GM23338 (cell line): ENCODE measurements around the gene RAPGEF5. TPM values are rescaled to one million over a fixed set of nuclear protein-coding genes. Genes with fewer than 3 reads are reported as not detected.

Experiments used
- ATAC-seq: fragments of 200-7000 bp; cut with Tn5 transposase; 3 replicates; pipeline ENCODE4 v1.9.1; 2020
- DNase-seq: peaks from one replicate; pipeline ENCODE4 v3.0.0-alpha.2; 2015; ENCODE audit warnings: low spot score
- H2AFZ ChIP-seq: fragments of 200-600 bp; sonication (generic); 2 replicates; pipeline ENCODE4 v1.8.0; 2016; ENCODE audit warnings: antibody characterized with exemption, mild to moderate bottlenecking, moderate library complexity
- H3F3A ChIP-seq: fragments of 200-600 bp; sonication (generic); replicated peaks from 2 replicates; pipeline ENCODE4 v1.8.0; 2017; ENCODE audit warnings: antibody characterized with exemption, mixed run types, low read depth
- H3K27ac ChIP-seq: fragments of 200-600 bp; sonication (generic); 2 replicates; pipeline ENCODE4 v1.6.1; 2016; ENCODE audit warnings: low read depth
- H3K27me3 ChIP-seq: fragments of 200-600 bp; sonication (generic); 2 replicates; pipeline ENCODE4 v1.8.0; 2016; ENCODE audit warnings: mild to moderate bottlenecking, mixed run types, moderate library complexity; ENCODE audit not compliant: insufficient read depth
- H3K36me3 ChIP-seq: fragments of 200-600 bp; sonication (generic); 2 replicates; pipeline ENCODE4 v1.8.0; 2016; ENCODE audit warnings: mild to moderate bottlenecking; ENCODE audit not compliant: insufficient read depth
- H3K4me1 ChIP-seq: fragments of 200-600 bp; sonication (generic); 2 replicates; pipeline ENCODE4 v1.8.0; 2016; ENCODE audit warnings: mild to moderate bottlenecking, moderate library complexity; ENCODE audit not compliant: insufficient read depth
- H3K4me2 ChIP-seq: fragments of 200-600 bp; sonication (generic); 2 replicates; pipeline ENCODE4 v1.7.1; 2017; ENCODE audit warnings: mixed run types
- H3K4me3 ChIP-seq: fragments of 200-600 bp; sonication (generic); 2 replicates; pipeline ENCODE4 v1.6.1; 2016; ENCODE audit warnings: mixed run types
- H3K79me2 ChIP-seq: fragments of 200-600 bp; sonication (generic); replicated peaks from 2 replicates; pipeline ENCODE4 v1.8.0; 2017; ENCODE audit warnings: mild to moderate bottlenecking; ENCODE audit not compliant: insufficient read depth
- H3K9me2 ChIP-seq: fragments of 200-600 bp; sonication (generic); 2 replicates; pipeline ENCODE4 v1.8.0; 2017; ENCODE audit not compliant: insufficient read depth
- H4K20me1 ChIP-seq: fragments of 200-600 bp; sonication (generic); replicated peaks from 2 replicates; pipeline ENCODE4 v1.8.0; 2017; ENCODE audit warnings: mild to moderate bottlenecking; ENCODE audit not compliant: insufficient read depth
- H3K27ac Mint-ChIP-seq: 2 replicates; pipeline ENCODE4 v1.8.0; 2020; ENCODE audit warnings: inconsistent platforms, mild to moderate bottlenecking, moderate library complexity, mixed read lengths
- H3K27me3 Mint-ChIP-seq: 3 replicates; pipeline ENCODE4 v1.8.0; 2022; ENCODE audit warnings: low read depth, mild to moderate bottlenecking, moderate library complexity, mixed read lengths, inconsistent platforms; ENCODE audit not compliant: insufficient read depth, poor library complexity
- H3K36me3 Mint-ChIP-seq: 3 replicates; pipeline ENCODE4 v1.8.0; 2021; ENCODE audit warnings: low read depth, mild to moderate bottlenecking, inconsistent platforms, moderate library complexity, mixed read lengths
- H3K4me1 Mint-ChIP-seq: 3 replicates; pipeline ENCODE4 v1.8.0; 2020; ENCODE audit warnings: mild to moderate bottlenecking, inconsistent platforms, mixed read lengths
- H3K4me3 Mint-ChIP-seq: 3 replicates; pipeline ENCODE4 v1.8.0; 2021; ENCODE audit warnings: moderate library complexity, mild to moderate bottlenecking, inconsistent platforms, mixed read lengths
- H3K9me3 Mint-ChIP-seq: 3 replicates; pipeline ENCODE4 v1.8.0; 2020; ENCODE audit warnings: moderate library complexity, mild to moderate bottlenecking, inconsistent platforms, mixed read lengths
- CREB1 ChIP-seq: fragments of 250-450 bp; sonication (Bioruptor Pico); IDR thresholded peaks from 2 replicates; pipeline ENCODE4 v1.5.0; 2020; ENCODE audit warnings: low read depth, mild to moderate bottlenecking, moderate library complexity
- EZH2 ChIP-seq: fragments of 200-600 bp; sonication (generic); IDR thresholded peaks from one replicate; pipeline ENCODE4 v1.8.0; 2017; ENCODE audit warnings: antibody characterized with exemption, mild to moderate bottlenecking, low read depth; ENCODE audit not compliant: unreplicated experiment
- EZH2phosphoT487 ChIP-seq: fragments of 200-600 bp; sonication (generic); IDR thresholded peaks from one replicate; pipeline ENCODE4 v1.8.1; 2018; ENCODE audit warnings: antibody characterized with exemption; ENCODE audit not compliant: unreplicated experiment
- JUNB ChIP-seq: IDR thresholded peaks from one replicate; pipeline ENCODE4 v1.6.1; 2016; ENCODE audit warnings: antibody characterized with exemption; ENCODE audit not compliant: unreplicated experiment
- NANOG ChIP-seq: IDR thresholded peaks from 2 replicates; pipeline ENCODE4 v1.6.1; 2016; ENCODE audit warnings: antibody characterized with exemption, borderline replicate concordance
- POLR2AphosphoS5 ChIP-seq: IDR thresholded peaks from 2 replicates; pipeline ENCODE4 v1.6.1; 2016; ENCODE audit warnings: antibody characterized with exemption, low read depth
- STAT1 ChIP-seq: IDR thresholded peaks from one replicate; pipeline ENCODE4 v1.6.1; 2016; ENCODE audit warnings: antibody characterized with exemption; ENCODE audit not compliant: unreplicated experiment
- ZNF114 ChIP-seq: fragments of 250-450 bp; sonication (Bioruptor Pico); IDR thresholded peaks from 2 replicates; pipeline ENCODE4 v1.5.0; 2020; ENCODE audit warnings: mild to moderate bottlenecking, moderate library complexity
- ZNF331 ChIP-seq: fragments of 250-450 bp; sonication (Bioruptor Pico); IDR thresholded peaks from 2 replicates; pipeline ENCODE4 v1.5.0; 2020; ENCODE audit warnings: low read depth, mild to moderate bottlenecking, moderate library complexity
- polyA plus RNA-seq: library from polyadenylated mRNA; unstranded; fragments of >200 nt; fragmentation: Nextera tagmentation; extraction: Ambion mirVana; gene quantifications from 2 replicates; pipeline ENCODE4 v1.2.1, GENCODE V29; 2016
- total RNA-seq: library from RNA; depleted of rRNA; stranded (reverse); fragments of >200 nt; shearing (Covaris generic); gene quantifications from 2 replicates; pipeline ENCODE4 v1.2.3, GENCODE V29; 2014
- TF ChIP-seq, protein P1 (sequence below): IDR thresholded peaks from 2 replicates; pipeline ENCODE4 v1.6.1; 2016; ENCODE audit warnings: antibody characterized with exemption
- TF ChIP-seq, protein P2 (sequence below): fragments of 250-450 bp; sonication (Bioruptor Pico); IDR thresholded peaks from 2 replicates; pipeline ENCODE4 v1.5.0; 2020; ENCODE audit warnings: mild to moderate bottlenecking, moderate library complexity

RAPGEF5 gene
- total and polyA plus RNA-seq, 2 experiments from 2014 or later: 6.3 to 13.1 TPM

DNA sequence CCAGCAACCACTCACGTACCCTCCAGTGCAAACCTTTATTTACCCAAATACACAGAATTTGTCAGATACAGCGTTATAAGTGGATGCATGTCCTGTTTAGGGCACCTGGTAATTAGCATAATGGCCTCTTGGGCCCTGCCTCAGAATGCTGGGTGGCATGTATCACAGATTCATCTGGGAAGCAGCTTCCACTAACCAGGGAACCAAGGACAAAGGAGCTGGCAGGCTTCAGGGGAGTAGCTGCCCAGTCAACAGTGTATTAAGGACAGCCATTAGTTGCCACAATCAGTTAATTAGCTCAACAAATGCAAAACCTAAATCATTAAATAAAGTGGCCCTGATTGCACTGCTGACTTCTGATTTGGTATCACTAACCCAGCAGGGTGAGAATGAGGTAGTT, 105.7 kb downstream of the RAPGEF5 start (continued):
- TF ChIP-seq STAT1: no peak

DNA sequence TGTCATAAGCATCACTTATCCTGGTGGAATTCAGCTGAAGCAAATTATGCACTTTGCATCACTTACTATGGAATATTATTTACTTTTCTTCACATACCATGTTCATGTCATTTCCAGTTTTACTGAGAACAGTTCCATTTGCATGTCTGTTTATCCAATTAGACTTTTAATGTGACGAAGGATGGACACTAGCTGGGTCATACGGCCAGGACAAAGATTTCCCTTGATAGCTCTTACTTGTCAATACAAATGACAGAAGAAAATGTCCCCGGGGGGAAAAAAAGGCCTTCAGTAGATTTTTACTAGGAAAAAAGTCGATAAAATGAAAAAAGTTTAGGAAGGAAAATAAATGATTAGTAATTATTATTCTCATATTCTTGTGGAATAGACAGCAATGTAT, 106.6 kb downstream of the RAPGEF5 start:
- H3K36me3 ChIP-seq: no peaks in the 10 kb centered on the region
- Mint-ChIP-seq H3K4me3 (no peak overlapping the region), H3K27ac (no peak overlapping the region), H3K4me1 (peaks cover 30% of the 10 kb centered on the region), H3K27me3 (peaks cover 2% of the 10 kb centered on the region), H3K36me3 (peaks cover 22% of the 10 kb centered on the region), H3K9me3 (peaks cover 7% of the 10 kb centered on the region; the same call in 2 of the 3 replicates)
- H4K20me1 ChIP-seq: no peaks in the 10 kb centered on the region
- H3K9me2 ChIP-seq: no peaks in the 10 kb centered on the region
- no peak overlapping the region for H2AFZ ChIP-seq
- TF ChIP-seq, protein P1, sequence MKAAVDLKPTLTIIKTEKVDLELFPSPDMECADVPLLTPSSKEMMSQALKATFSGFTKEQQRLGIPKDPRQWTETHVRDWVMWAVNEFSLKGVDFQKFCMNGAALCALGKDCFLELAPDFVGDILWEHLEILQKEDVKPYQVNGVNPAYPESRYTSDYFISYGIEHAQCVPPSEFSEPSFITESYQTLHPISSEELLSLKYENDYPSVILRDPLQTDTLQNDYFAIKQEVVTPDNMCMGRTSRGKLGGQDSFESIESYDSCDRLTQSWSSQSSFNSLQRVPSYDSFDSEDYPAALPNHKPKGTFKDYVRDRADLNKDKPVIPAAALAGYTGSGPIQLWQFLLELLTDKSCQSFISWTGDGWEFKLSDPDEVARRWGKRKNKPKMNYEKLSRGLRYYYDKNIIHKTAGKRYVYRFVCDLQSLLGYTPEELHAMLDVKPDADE: no peak
- no peak for TF ChIP-seq ZNF114
- no peak for TF ChIP-seq CREB1 (CRISPR knock-in tag)
- no peak for TF ChIP-seq NANOG
- no peak for TF ChIP-seq EZH2phosphoT487
- no peak for TF ChIP-seq STAT1
- TF ChIP-seq EZH2: no peak
- no peak for TF ChIP-seq POLR2AphosphoS5
- no peak for TF ChIP-seq JUNB
- no peak for TF ChIP-seq ZNF331 (CRISPR knock-in tag)
- TF ChIP-seq, protein P2, sequence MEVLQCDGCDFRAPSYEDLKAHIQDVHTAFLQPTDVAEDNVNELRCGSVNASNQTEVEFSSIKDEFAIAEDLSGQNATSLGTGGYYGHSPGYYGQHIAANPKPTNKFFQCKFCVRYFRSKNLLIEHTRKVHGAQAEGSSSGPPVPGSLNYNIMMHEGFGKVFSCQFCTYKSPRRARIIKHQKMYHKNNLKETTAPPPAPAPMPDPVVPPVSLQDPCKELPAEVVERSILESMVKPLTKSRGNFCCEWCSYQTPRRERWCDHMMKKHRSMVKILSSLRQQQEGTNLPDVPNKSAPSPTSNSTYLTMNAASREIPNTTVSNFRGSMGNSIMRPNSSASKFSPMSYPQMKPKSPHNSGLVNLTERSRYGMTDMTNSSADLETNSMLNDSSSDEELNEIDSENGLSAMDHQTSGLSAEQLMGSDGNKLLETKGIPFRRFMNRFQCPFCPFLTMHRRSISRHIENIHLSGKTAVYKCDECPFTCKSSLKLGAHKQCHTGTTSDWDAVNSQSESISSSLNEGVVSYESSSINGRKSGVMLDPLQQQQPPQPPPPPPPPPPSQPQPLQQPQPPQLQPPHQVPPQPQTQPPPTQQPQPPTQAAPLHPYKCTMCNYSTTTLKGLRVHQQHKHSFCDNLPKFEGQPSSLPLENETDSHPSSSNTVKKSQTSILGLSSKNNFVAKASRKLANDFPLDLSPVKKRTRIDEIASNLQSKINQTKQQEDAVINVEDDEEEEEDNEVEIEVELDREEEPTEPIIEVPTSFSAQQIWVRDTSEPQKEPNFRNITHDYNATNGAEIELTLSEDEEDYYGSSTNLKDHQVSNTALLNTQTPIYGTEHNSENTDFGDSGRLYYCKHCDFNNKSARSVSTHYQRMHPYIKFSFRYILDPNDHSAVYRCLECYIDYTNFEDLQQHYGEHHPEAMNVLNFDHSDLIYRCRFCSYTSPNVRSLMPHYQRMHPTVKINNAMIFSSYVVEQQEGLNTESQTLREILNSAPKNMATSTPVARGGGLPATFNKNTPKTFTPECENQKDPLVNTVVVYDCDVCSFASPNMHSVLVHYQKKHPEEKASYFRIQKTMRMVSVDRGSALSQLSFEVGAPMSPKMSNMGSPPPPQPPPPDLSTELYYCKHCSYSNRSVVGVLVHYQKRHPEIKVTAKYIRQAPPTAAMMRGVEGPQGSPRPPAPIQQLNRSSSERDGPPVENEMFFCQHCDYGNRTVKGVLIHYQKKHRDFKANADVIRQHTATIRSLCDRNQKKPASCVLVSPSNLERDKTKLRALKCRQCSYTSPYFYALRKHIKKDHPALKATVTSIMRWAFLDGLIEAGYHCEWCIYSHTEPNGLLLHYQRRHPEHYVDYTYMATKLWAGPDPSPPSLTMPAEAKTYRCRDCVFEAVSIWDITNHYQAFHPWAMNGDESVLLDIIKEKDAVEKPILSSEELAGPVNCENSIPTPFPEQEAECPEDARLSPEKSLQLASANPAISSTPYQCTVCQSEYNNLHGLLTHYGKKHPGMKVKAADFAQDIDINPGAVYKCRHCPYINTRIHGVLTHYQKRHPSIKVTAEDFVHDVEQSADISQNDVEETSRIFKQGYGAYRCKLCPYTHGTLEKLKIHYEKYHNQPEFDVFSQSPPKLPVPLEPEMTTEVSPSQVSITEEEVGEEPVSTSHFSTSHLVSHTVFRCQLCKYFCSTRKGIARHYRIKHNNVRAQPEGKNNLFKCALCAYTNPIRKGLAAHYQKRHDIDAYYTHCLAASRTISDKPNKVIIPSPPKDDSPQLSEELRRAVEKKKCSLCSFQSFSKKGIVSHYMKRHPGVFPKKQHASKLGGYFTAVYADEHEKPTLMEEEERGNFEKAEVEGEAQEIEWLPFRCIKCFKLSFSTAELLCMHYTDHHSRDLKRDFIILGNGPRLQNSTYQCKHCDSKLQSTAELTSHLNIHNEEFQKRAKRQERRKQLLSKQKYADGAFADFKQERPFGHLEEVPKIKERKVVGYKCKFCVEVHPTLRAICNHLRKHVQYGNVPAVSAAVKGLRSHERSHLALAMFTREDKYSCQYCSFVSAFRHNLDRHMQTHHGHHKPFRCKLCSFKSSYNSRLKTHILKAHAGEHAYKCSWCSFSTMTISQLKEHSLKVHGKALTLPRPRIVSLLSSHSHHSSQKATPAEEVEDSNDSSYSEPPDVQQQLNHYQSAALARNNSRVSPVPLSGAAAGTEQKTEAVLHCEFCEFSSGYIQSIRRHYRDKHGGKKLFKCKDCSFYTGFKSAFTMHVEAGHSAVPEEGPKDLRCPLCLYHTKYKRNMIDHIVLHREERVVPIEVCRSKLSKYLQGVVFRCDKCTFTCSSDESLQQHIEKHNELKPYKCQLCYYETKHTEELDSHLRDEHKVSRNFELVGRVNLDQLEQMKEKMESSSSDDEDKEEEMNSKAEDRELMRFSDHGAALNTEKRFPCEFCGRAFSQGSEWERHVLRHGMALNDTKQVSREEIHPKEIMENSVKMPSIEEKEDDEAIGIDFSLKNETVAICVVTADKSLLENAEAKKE: no peak
- ATAC-seq (no peak), DNase-seq (no peak)
- no peak overlapping the region for H3K4me3 ChIP-seq
- H3F3A ChIP-seq: no peaks in the 10 kb centered on the region
- H3K27ac ChIP-seq: no peak overlapping the region
- no peaks in the 10 kb centered on the region for H3K79me2 ChIP-seq
- no peaks in the 10 kb centered on the region for H3K27me3 ChIP-seq
- no peak overlapping the region for H3K4me2 ChIP-seq
- H3K4me1 ChIP-seq: peaks cover 23% of the 10 kb centered on the region
